B cell (primary cell): Measurements from ENCODE around the gene PNPO. TPM values are rescaled to one million over a fixed set of nuclear protein-coding genes. Genes with fewer than 3 reads are reported as not detected.
"Not testable (repeated sequence)": the region's sequence is repeated elsewhere in the genome, so short reads cannot be mapped to it uniquely, and the experiment has no call there.

Experiments used
- ATAC-seq: fragments of 200-7000 bp; cut with Tn5 transposase; one replicate; pipeline ENCODE4 v1.10.0; 2021; ENCODE audit warnings: low read depth, mild to moderate bottlenecking, moderate number of reproducible peaks, moderate library complexity
- CTCF ChIA-PET: fragments of 350-600 bp; sonication (Branson Sonifier 250); formaldehyde crosslinking; loops from one replicate; lab custom pipeline; 2021; ENCODE audit warnings: antibody characterized with exemption, inconsistent platforms; lab: Charles Lee
- POLR2A ChIA-PET: fragments of 350-600 bp; sonication (Branson Sonifier 250); formaldehyde crosslinking; loops from one replicate; lab custom pipeline; 2021; ENCODE audit warnings: antibody characterized with exemption; lab: Charles Lee
- DNase-seq: peaks from one replicate; pipeline ENCODE4 v3.0.0; 2013
- H2AFZ ChIP-seq: 2 replicates; pipeline ENCODE4 v1.6.1; 2012; ENCODE audit warnings: mild to moderate bottlenecking, low read depth, low read length; ENCODE audit not compliant: insufficient read depth, poor library complexity, severe bottlenecking
- H3K27ac ChIP-seq, 2 donors: 1 replicate in 1 of 2; 2 replicates in 1 of 2; pipeline ENCODE4 v1.5.1; 2012 to 2013; ENCODE audit warnings: low read length in 2 of 2, mild to moderate bottlenecking in 2 of 2, moderate library complexity in 1 of 2
- H3K27me3 ChIP-seq, 4 experiments: fragments of 200-600 bp in 1 of 4; sonication (generic) in 1 of 4; replicated peaks in 1 of 4; 1 replicate in 2 of 4; 2 replicates in 2 of 4; pipeline versions ENCODE4 v1.6.1 to v1.7.0; 2013 to 2016; ENCODE audit warnings: low read length in 3 of 4, mild to moderate bottlenecking in 2 of 4, mixed read lengths in 1 of 4, moderate library complexity in 1 of 4; ENCODE audit not compliant: insufficient read depth in 4 of 4, control insufficient read depth in 3 of 4; ENCODE audit errors: control extremely low read depth in 1 of 4
- H3K36me3 ChIP-seq, 2 experiments: replicated peaks in 1 of 2; 1 replicate in 1 of 2; 2 replicates in 1 of 2; pipeline versions ENCODE4 v1.6.1 to v1.7.1; 2013; ENCODE audit warnings: low read length in 1 of 2; ENCODE audit not compliant: insufficient read depth in 2 of 2, control insufficient read depth in 1 of 2; ENCODE audit errors: control extremely low read depth in 1 of 2, extremely low read depth in 1 of 2
- H3K4me1 ChIP-seq, 2 donors: fragments of 200-600 bp in 1 of 2; sonication (generic) in 1 of 2; 1 replicate in 1 of 2; 2 replicates in 1 of 2; pipeline versions ENCODE4 v1.5.1 to v1.6.1; 2013 to 2017; ENCODE audit warnings: low read length in 2 of 2; ENCODE audit not compliant: control insufficient read depth in 2 of 2, insufficient read depth in 2 of 2
- H3K4me2 ChIP-seq: replicated peaks from 2 replicates; pipeline ENCODE3; 2012; ENCODE audit warnings: mild to moderate bottlenecking, low read depth, low read length; ENCODE audit not compliant: poor library complexity, severe bottlenecking
- H3K4me3 ChIP-seq, 5 experiments: fragments of 200-600 bp in 1 of 5; sonication (generic) in 1 of 5; 1 replicate in 3 of 5; 2 replicates in 2 of 5; pipeline versions ENCODE4 v1.5.1 to v1.7.0; 2011 to 2016; ENCODE audit warnings: low read length in 4 of 5, mild to moderate bottlenecking in 4 of 5, low read depth in 2 of 5, control low read depth in 1 of 5, moderate library complexity in 1 of 5; ENCODE audit not compliant: insufficient read depth in 1 of 5; ENCODE audit errors: control extremely low read depth in 1 of 5, extremely low read depth in 1 of 5
- H3K79me2 ChIP-seq: fragments of 200-600 bp; sonication (generic); one replicate; pipeline ENCODE4 v1.6.0; 2016; ENCODE audit warnings: low read length; ENCODE audit not compliant: control insufficient read depth, insufficient read depth
- H3K9ac ChIP-seq: fragments of 200-600 bp; sonication (generic); 2 replicates; pipeline ENCODE4 v1.6.1; 2017; ENCODE audit warnings: mild to moderate bottlenecking, low read length, moderate library complexity
- H3K9me3 ChIP-seq, 3 donors: one replicate each; pipeline versions ENCODE4 v1.6.1 to v1.7.1; 2013; ENCODE audit warnings: low read length in 2 of 3; ENCODE audit not compliant: control insufficient read depth in 2 of 3, insufficient read depth in 1 of 3; ENCODE audit errors: control extremely low read depth in 1 of 3
- H4K20me1 ChIP-seq: 2 replicates; pipeline ENCODE4 v1.6.0; 2012; ENCODE audit warnings: mild to moderate bottlenecking, low read length; ENCODE audit not compliant: insufficient read depth, control insufficient read depth, poor library complexity, severe bottlenecking
- H3K27ac Mint-ChIP-seq: one replicate; pipeline ENCODE4 v1.8.0; 2021; ENCODE audit warnings: mixed read lengths
- H3K27me3 Mint-ChIP-seq: one replicate; pipeline ENCODE4 v1.8.0; 2021; ENCODE audit warnings: mixed read lengths
- H3K4me1 Mint-ChIP-seq: one replicate; pipeline ENCODE4 v1.8.0; 2021; ENCODE audit warnings: mixed read lengths
- H3K4me3 Mint-ChIP-seq: one replicate; pipeline ENCODE4 v1.8.0; 2021; ENCODE audit warnings: mixed read lengths
- H3K9me3 Mint-ChIP-seq: one replicate; pipeline ENCODE4 v1.8.0; 2022; ENCODE audit warnings: mixed read lengths; ENCODE audit not compliant: insufficient read depth
- CTCF ChIP-seq: fragments of 200-600 bp; IDR thresholded peaks from one replicate; pipeline ENCODE4 v1.8.0; 2022; ENCODE audit warnings: antibody characterized with exemption, mild to moderate bottlenecking
- EZH2 ChIP-seq: IDR thresholded peaks from 2 replicates; pipeline ENCODE4 v1.6.1; 2012; ENCODE audit warnings: borderline replicate concordance, low read depth, mild to moderate bottlenecking, moderate library complexity, low read length; ENCODE audit not compliant: insufficient read depth, poor library complexity, severe bottlenecking
- WGBS: methylation state at CpG from one replicate; pipeline ENCODE4 v1.1.5; 2013; ENCODE audit warnings: missing lambda C conversion rate; ENCODE audit not compliant: insufficient coverage; 5-methylcytosine and 5-hydroxymethylcytosine counted together
- intact Hi-C: fragments of 100-400 bp; cut with micrococcal nuclease; formaldehyde crosslinking; loops from one replicate; pipeline ENCODE4 v1.10.0; 2022
- polyA plus RNA-seq: library from polyadenylated mRNA; depleted of rRNA; stranded (reverse); fragments of >200 nt; gene quantifications from 2 replicates; pipeline ENCODE4 v1.2.3, GENCODE V29; 2012
- total RNA-seq, 2 donors: library from RNA; stranded (reverse); fragments of 120-200 nt in 1 of 2; gene quantifications; 1 replicate in 1 of 2; 2 replicates in 1 of 2; pipeline versions ENCODE4 v1.2.3 to v1.2.4, GENCODE V29; 2013 to 2022

Gene PNPO
- total and polyA plus RNA-seq, 2 donors (not counting 1 experiment from before 2014, with no cell fraction given), result 8.0 to 14.7 TPM

DNA sequence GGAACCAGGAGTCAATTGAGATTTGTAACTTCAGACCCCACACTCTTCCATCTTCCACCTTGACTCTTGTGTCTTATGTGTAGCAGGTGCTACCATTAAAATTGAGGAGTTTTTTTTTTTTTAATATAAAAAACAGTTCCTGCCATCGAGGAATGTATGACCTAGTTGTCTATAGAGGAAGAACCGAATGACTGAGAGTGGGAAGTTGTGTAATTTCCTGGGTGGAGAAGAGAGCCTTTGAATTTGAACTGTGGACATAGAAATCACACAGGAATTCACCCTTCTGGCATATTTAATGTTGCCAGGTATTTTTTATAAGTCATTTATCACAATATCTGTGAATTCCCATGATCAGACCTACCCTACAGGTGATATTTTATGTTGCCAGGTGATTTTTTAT is 23.4 kb upstream of the PNPO start:
- POLR2A ChIA-PET, result interaction anchor here (0.5 kb wide), 1 partner anchor 22 kb away, joined by 5 read pairs; the partner anchor contains the start of gene SP2

DNA sequence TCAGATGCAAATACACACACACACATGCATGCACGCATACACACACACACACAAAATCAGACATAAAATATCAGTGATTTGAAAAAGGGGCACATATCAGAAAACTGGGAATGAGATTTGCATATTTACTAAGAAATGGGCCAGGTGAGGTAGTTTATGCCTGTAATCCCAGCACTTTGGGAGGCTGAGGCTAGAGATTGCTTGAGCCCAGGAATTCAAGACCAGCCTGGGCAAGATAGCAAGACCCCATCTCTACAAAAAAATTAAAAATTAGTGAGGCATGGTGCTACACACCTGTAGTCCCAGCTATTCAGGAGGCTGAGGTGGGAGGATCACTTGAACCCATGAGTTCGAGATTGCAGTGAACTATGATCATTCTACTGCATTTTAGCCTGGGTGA is 22.4 kb upstream of the PNPO start:
- intact Hi-C loops, result no loop called here
- no peaks in the 10 kb centered on the region for H3K27me3 Mint-ChIP-seq
- H4K20me1 ChIP-seq, result peaks cover 7% of the 10 kb centered on the region
- H2AFZ ChIP-seq, result no peak overlapping the region
- H3K27ac ChIP-seq, result no peak overlapping the region
- CTCF ChIA-PET, result interaction anchor here (1.0 kb wide), 1 partner anchor 76 kb away, joined by 3 read pairs; no protein-coding TSS in a partner anchor
- peaks cover 3% of the 10 kb centered on the region for H3K79me2 ChIP-seq
- H3K4me1 Mint-ChIP-seq, result no peaks in the 10 kb centered on the region
- no peaks in the 10 kb centered on the region for H3K4me1 ChIP-seq
- H3K9ac ChIP-seq, result no peak overlapping the region
- H3K27ac Mint-ChIP-seq, result no peak overlapping the region
- no peak overlapping the region for H3K4me2 ChIP-seq
- WGBS, result no CpG with 5 or more reads among the region's 2 CpGs
- H3K4me3 Mint-ChIP-seq, result no peak overlapping the region
- no peak overlapping the region for H3K4me3 ChIP-seq
- H3K9me3 ChIP-seq, result no peaks in the 10 kb centered on the region
- peaks cover 2 to 48% of the 10 kb centered on the region in 2 experiments for H3K36me3 ChIP-seq
- no peaks in the 10 kb centered on the region for H3K27me3 ChIP-seq
- POLR2A ChIA-PET, result no interaction called here
- TF ChIP-seq EZH2 (no peak), CTCF (no peak)
- no peaks in the 10 kb centered on the region for H3K9me3 Mint-ChIP-seq
- DNase-seq, result no peak
- no peak for ATAC-seq

More for the DNA sequence above, 23.4 kb upstream of the PNPO start:
- TF ChIP-seq CTCF, result no peak
- no peak for TF ChIP-seq EZH2
- Histone ChIP-seq H3K9me3 (no peaks in the 10 kb centered on the region), H3K36me3 (peaks cover 2 to 38% of the 10 kb centered on the region in 2 experiments), H4K20me1 (peaks cover 7% of the 10 kb centered on the region), H3K4me1 (no peaks in the 10 kb centered on the region), H2AFZ (no peak overlapping the region), H3K4me3 (no peak overlapping the region), H3K4me2 (no peak overlapping the region), H3K27me3 (no peaks in the 10 kb centered on the region), H3K27ac (no peak overlapping the region), H3K9ac (no peak overlapping the region), H3K79me2 (peaks cover 4% of the 10 kb centered on the region)
- no peaks in the 10 kb centered on the region for H3K9me3 Mint-ChIP-seq
- no peak overlapping the region for H3K27ac Mint-ChIP-seq
- DNase-seq, result no peak
- WGBS, result no CpG with 5 or more reads among the region's 2 CpGs
- intact Hi-C loops, result no loop called here
- no peak overlapping the region for H3K4me3 Mint-ChIP-seq
- no peaks in the 10 kb centered on the region for H3K4me1 Mint-ChIP-seq
- no peaks in the 10 kb centered on the region for H3K27me3 Mint-ChIP-seq
- ATAC-seq, result no peak
- CTCF ChIA-PET, result interaction anchor here (1.0 kb wide), 1 partner anchor 75 kb away, joined by 3 read pairs; no protein-coding TSS in a partner anchor

DNA sequence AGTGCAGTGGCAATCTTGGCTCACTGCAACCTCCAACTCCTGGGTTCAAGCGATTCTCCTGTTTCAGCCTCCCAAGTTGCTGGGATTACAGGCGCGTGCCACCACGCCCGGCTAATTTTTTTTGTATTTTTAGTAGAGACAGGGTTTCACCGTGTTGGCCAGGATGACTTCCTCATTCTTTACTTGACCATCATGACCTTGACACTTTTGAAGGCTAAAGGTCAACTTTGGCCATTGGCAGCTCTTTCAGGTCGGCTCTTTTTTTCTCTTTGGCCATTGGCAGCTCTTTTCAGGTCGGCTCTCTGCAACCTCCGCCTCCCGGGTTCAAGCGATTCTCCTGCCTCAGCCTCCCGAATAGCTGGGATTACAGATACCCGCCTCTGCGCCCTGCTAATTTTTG is 21.5 kb upstream of the PNPO start:
- H3K4me2 ChIP-seq, H3K79me2 ChIP-seq, H3K4me3 Mint-ChIP-seq, CTCF ChIA-PET, H3K9ac ChIP-seq, H3K27ac ChIP-seq, H2AFZ ChIP-seq, DNase-seq, H3K27me3 Mint-ChIP-seq, H3K27me3 ChIP-seq, ATAC-seq, intact Hi-C loops, H3K4me1 ChIP-seq, H3K27ac Mint-ChIP-seq, H4K20me1 ChIP-seq, H3K9me3 Mint-ChIP-seq, H3K4me1 Mint-ChIP-seq, H3K4me3 ChIP-seq, POLR2A ChIA-PET, H3K9me3 ChIP-seq: not testable (repeated sequence)
- 97% methylated on average over 14 of the region's 14 CpGs for WGBS
- peaks cover 5 to 55% of the 10 kb centered on the region in 2 experiments for H3K36me3 ChIP-seq
